ENCODE data around the gene TMEM270. TPM values are rescaled to one million over a fixed set of nuclear protein-coding genes. Genes with fewer than 3 reads are reported as not detected.

TMEM270 gene
- polyA plus RNA-seq, 4 donors = not detected

- DNase-seq (ENCODE audit: low read depth in 4 of 4, low spot score in 2 of 4) = no peak
Measured at GRCh38 chr7:73901823-73902597, 41.1 kb downstream of the TMEM270 start.

DNA sequence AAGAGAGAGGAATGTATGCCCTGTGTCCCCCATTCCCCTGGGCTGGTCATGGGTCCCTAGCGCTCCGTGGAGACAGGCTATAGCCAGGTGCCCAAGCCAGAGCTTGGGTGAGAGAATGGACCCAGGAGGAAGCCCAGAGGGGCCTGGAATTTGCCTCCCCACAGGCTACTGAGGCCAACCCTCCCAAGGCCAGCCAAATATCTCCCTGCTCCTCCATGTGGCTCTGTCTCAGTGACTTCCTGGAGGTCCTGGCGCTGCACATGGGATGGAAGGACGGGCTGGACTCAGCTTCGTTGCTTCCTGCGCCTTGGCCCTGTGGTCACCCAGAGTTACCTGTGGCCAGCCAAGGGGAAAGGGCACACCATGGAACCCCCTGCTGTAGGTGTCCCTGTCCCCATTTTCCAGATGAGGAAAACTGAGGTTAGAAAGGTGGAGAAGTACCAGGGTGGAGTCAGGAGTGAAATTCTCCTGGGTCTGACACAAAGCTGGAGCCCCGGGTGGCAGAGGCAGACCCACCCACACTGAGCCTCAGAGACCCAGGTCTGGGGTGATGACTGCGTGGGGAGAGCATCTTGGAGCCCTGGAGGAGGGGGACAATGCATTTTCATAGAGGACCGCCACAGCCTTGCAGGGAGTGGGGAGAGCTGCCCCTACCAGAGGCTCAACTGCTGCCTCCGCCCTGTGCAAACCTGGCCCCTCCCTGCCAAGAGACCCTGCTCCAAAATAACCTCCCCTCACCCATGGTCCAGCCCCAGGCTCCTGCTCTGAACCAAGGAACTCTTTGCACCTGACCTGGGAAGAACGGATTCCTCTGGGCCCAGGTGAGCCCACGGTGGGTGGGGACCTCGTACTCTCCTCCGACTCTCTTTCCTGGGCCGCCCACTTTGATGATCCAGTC lies 42.6 kb downstream of the TMEM270 start:
- DNase-seq (ENCODE audit: low read depth in 4 of 4, low spot score in 2 of 4) = no peak

GRCh38 chr7:73904219-73905137 lies 43.5 kb downstream of the TMEM270 start:
- no peak for DNase-seq (ENCODE audit: low read depth in 4 of 4, low spot score in 2 of 4)

GRCh38 chr7:73905360-73905759 lies 44.4 kb downstream of the TMEM270 start:
- no peak for DNase-seq (ENCODE audit: low read depth in 4 of 4, low spot score in 2 of 4)

DNA sequence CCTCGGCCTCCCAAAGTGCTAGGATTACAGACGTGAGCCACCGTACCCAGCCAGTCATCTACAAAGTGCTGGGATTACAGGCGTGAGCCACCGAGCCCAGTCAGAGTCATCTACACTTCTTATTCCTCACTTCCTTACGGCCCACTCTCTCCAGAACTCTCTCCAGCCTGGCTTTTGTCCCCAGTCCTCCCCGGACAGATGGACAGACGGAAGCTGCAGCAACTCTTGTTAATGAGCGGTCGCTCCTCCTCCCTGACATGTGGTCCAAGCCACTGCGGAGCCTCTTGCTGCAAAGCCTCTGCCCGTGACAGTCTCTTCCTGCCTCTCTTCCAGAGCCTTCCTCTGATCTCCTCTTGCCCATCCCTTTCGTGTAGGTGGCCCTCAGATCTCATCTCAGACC lies 45.9 kb downstream of the TMEM270 start:
- DNase-seq (ENCODE audit: low read depth in 4 of 4, low spot score in 2 of 4) = no peak

GRCh38 chr7:73907554-73908122 lies 46.7 kb downstream of the TMEM270 start:
- no peak for DNase-seq (ENCODE audit: low read depth in 4 of 4, low spot score in 2 of 4)

- no peak for DNase-seq (ENCODE audit: low read depth in 4 of 4, low spot score in 2 of 4)
Measured at GRCh38 chr7:73908123-73908611, 47.2 kb downstream of the TMEM270 start.

DNA sequence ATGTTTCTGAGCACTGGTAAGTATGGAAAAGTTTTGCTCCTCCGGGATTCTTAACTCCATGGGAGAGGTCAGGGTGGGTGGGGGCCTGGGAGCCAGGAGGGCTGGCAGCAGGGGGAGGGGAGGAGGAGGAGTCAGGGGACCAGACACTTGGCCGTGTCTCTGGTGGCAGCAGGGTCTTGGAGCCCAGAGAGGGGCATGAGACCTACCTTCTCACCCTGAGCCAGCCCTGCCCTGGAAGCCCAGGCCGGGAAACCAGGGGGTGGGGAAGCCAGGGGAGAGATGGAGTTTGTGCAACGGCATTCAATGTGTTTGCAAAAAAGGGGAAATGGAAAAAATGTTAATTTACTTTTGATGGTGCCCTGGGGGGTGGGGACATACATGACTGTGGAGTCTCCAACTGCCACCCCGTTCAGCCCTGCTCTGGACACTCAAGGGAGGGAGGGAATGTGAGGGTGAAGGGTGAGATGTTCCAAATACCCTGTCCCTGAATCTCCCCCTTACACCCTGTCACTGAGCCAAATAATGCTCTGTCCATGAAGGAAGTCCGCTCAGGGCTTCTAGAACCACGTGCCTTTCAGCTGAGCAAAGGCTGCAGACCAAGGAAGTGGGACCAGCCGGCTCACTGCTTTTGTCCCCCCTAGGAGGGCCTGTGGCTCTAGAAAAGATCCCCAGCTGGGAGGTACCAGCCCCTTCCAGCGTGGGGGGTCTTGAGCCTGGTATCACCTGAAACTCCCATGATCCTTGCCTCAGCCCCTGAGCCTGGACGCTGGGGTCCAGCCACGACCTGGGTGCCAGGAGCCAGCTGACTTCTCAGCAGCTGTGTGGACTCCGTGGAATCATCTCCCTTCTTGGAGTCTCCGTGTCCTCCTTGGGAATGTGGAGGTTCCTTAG lies 48.3 kb downstream of the TMEM270 start:
- no peak for DNase-seq (ENCODE audit: low read depth in 4 of 4, low spot score in 2 of 4)

GRCh38 chr7:73909996-73910395 lies 49.0 kb downstream of the TMEM270 start:
- DNase-seq (ENCODE audit: low read depth in 4 of 4, low spot score in 2 of 4) = no peak

DNA sequence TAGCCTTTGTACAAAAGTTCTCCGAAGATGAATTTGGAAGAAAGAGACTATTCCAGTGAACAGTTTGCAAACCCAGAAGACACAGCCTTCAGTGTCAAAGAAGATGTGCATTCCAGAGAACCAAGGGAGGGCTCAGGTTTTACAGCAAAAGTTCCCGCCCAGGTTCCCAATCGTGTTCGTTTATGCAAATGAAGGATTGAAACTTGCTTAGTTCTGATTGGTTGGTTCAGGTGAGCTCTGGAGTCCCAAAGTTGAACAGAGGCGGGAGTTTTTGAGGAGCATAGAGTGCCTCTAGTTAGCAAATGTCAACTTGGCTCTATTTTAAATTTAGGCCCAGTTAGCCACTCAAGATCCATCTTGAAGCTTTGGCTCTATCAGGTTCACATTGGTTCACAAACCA lies 51.3 kb downstream of the TMEM270 start:
- DNase-seq (ENCODE audit: low read depth in 4 of 4, low spot score in 2 of 4) = no peak

Other genes with a start within 250 kb of the TMEM270 start
- gene MLXIPL, start 236.6 kb upstream of the TMEM270 start, polyA plus RNA-seq (ENCODE audit: insufficient read length in 4 of 4) = 10 to 100 TPM in 1 of 4 donors, 1 to 10 TPM in 3; 3.0 to 10.1 (median 5.2) TPM
- gene VPS37D, start 193.3 kb upstream of the TMEM270 start, polyA plus RNA-seq (ENCODE audit: insufficient read length in 4 of 4) = 10 to 100 TPM; 12.0 to 22.5 (median 16.2) TPM
- 10 to 100 TPM in 3 of 4 donors, 1 to 10 TPM in 1; 9.9 to 13.9 (median 12.2) TPM for gene DNAJC30, start 177.7 kb upstream of the TMEM270 start, polyA plus RNA-seq (ENCODE audit: insufficient read length in 4 of 4)
- 100 to 1,000 TPM in 1 of 4 donors, 10 to 100 TPM in 3; 77.7 to 102 (median 94.3) TPM for gene BUD23, start 177.6 kb upstream of the TMEM270 start, polyA plus RNA-seq (ENCODE audit: insufficient read length in 4 of 4)
- gene STX1A, start 141.5 kb upstream of the TMEM270 start, polyA plus RNA-seq (ENCODE audit: insufficient read length in 4 of 4) = 10 to 100 TPM in 2 of 4 donors, 1 to 10 TPM in 2; 8.5 to 13.5 (median 11.1) TPM
- gene ABHD11, start 122.4 kb upstream of the TMEM270 start, polyA plus RNA-seq (ENCODE audit: insufficient read length in 4 of 4) = 10 to 100 TPM; 23.7 to 35.9 (median 30.7) TPM
- 10 to 100 TPM; 33.7 to 77.8 (median 56.5) TPM for gene CLDN3, start 90.9 kb upstream of the TMEM270 start, polyA plus RNA-seq (ENCODE audit: insufficient read length in 4 of 4)
- gene CLDN4, start 30.2 kb upstream of the TMEM270 start, polyA plus RNA-seq (ENCODE audit: insufficient read length in 4 of 4) = 100 to 1,000 TPM in 1 of 4 donors, 10 to 100 TPM in 3; 57.5 to 104 (median 96.4) TPM
- gene METTL27, start 18.6 kb upstream of the TMEM270 start, polyA plus RNA-seq (ENCODE audit: insufficient read length in 4 of 4) = 10 to 100 TPM in 2 of 4 donors, 1 to 10 TPM in 2; 3.6 to 17.9 (median 10.1) TPM
- gene ELN, start 167.0 kb downstream of the TMEM270 start, polyA plus RNA-seq (ENCODE audit: insufficient read length in 4 of 4) = 100 to 1,000 TPM in 1 of 4 donors, 10 to 100 TPM in 3; 63.5 to 130 (median 77.1) TPM
- gene LIMK1, start 222.6 kb downstream of the TMEM270 start, polyA plus RNA-seq (ENCODE audit: insufficient read length in 4 of 4) = 10 to 100 TPM; 20.3 to 30.6 (median 24.6) TPM